CD4-positive, alpha-beta T cell treated with Interleukin-15 for 4 hours (primary cell): ENCODE measurements around the gene SYNGR4.
"Not testable (repeated sequence)": the region's sequence is repeated elsewhere in the genome, so short reads cannot be mapped to it uniquely, and the experiment has no call there.

Experiments
- DNase-seq: peaks from one replicate; pipeline ENCODE4 v3.0.0-alpha.2; 2020; ENCODE audit warnings: low spot score

SYNGR4 gene

GRCh38 chr19:48363810-48364597, at the start of gene SYNGR4, which contains the start of gene TMEM143:
SYNGR4 (plus strand) TSS chr19:48364367; CDS start chr19:48365843, 1,476 bp downstream.
TMEM143 (minus strand) TSS chr19:48363940; CDS start chr19:48363920, 20 bp downstream.
- peak; percentile 99 for DNase-seq

- DNase-seq: no peak
Observed at GRCh38 chr19:48315712-48316111, 48.5 kb upstream of the SYNGR4 start.

GRCh38 chr19:48317708-48317960, 46.5 kb upstream of the SYNGR4 start:
- DNase-seq: not testable (repeated sequence)

GRCh38 chr19:48318286-48318987, 45.7 kb upstream of the SYNGR4 start:
- DNase-seq: no peak

- DNase-seq: peak; percentile 77
Observed at GRCh38 chr19:48319647-48320541, 44.3 kb upstream of the SYNGR4 start.

GRCh38 chr19:48321372-48321621, 42.9 kb upstream of the SYNGR4 start:
- DNase-seq: peak; percentile 98

GRCh38 chr19:48321622-48322591, 42.3 kb upstream of the SYNGR4 start:
- peak; percentile 99 for DNase-seq

- peak; percentile 89 for DNase-seq
Observed at GRCh38 chr19:48325265-48325910, 38.8 kb upstream of the SYNGR4 start, which contains the start of gene EMP3. EMP3 (plus strand) TSS chr19:48325552; CDS start chr19:48326845, 1,293 bp downstream.

- peak; percentile 60 for DNase-seq
Observed at GRCh38 chr19:48329167-48329891, 34.8 kb upstream of the SYNGR4 start.

GRCh38 chr19:48330012-48330681, 34.0 kb upstream of the SYNGR4 start:
- DNase-seq: peak; percentile 85

- DNase-seq: no peak
Observed at GRCh38 chr19:48332351-48332661, 31.9 kb upstream of the SYNGR4 start.

- DNase-seq: peak; percentile 98
Observed at GRCh38 chr19:48332662-48333466, 31.3 kb upstream of the SYNGR4 start.

- peak; percentile 95 for DNase-seq
Observed at GRCh38 chr19:48333467-48334384, 30.4 kb upstream of the SYNGR4 start.

GRCh38 chr19:48338253-48338755, 25.9 kb upstream of the SYNGR4 start:
- no peak for DNase-seq

GRCh38 chr19:48338802-48339503, 25.2 kb upstream of the SYNGR4 start:
- DNase-seq: no peak

GRCh38 chr19:48340995-48341394, 23.2 kb upstream of the SYNGR4 start:
- DNase-seq: no peak
